ENCODE results near the gene NUDT19. TPM values are rescaled to one million over a fixed set of nuclear protein-coding genes. Genes with fewer than 3 reads are reported as not detected.

Gene NUDT19
- total RNA-seq (2014; rRNA removed; shearing (Covaris generic)) (3.5 and 3.9 TPM in 2 replicates), polyA plus RNA-seq (2016; fragmentation: Nextera tagmentation; extraction: Ambion mirVana) (2.1 and 2.4 TPM in 2 replicates)
- long read RNA-seq, partial matches to known transcripts: 0 of 3 reads
- long read RNA-seq, other reads (novel, unspliced or antisense): 1 of 3 reads

DNA sequence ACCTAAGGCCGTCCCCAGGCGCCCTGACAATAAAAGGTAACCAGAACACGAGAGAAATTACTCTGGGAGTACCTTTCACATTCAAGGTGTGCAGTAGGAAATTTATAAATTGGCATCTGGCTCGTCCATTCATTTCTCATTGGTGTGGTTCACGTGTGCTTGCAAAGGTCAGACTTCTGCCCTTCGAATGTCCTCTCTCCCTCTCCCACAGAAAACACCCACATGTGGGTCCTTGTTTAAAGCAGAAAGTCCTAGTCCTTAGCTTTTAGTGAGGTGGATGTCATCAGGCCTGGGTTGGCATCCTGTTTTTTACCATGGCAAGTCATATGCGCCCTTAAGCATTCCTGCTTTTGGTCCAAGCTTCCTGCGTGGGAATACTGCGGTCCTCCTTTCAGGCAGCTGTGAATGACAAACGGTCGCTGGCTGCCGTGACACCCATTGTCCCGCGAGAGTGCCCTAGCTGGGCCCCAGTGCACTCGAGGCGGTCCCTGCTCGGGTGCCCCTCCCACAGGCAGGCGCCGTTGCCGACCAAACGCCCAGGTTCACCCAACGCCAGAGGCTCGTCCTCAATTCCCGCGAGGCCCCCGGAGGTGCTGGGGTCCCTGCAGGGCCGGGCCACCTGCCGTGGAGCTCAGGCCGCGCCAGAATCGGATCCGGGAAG is at the start of gene NUDT19:
Gene NUDT19, plus strand, starts transcription at position 531 of the 661 bp plus-strand sequence. CDS start 140 bp downstream, outside the sequence.
- Histone ChIP-seq H3K79me2 (replicated peaks; ENCODE audit: insufficient read depth) (peaks cover 4% of the 10 kb centered on the region; the same call in 1 of the 2 replicates), H3K27ac (ENCODE audit: low read depth) (no peak within 1 kb of the TSS), H3K9me2 (ENCODE audit: insufficient read depth) (peaks cover 4% of the 10 kb centered on the region), H3K27me3 (ENCODE audit: insufficient read depth) (peaks cover 29% of the 10 kb centered on the region), H3K4me1 (ENCODE audit: insufficient read depth) (peaks cover 6% of the 10 kb centered on the region; the same call in 1 of the 2 replicates), H3K4me3 (peak within 1 kb of the TSS; percentile 58), H3K36me3 (ENCODE audit: insufficient read depth) (peaks cover 8% of the 10 kb centered on the region; the same call in 1 of the 2 replicates), H3K4me2 (peak within 1 kb of the TSS; percentile 78), H3F3A (replicated peaks; ENCODE audit: low read depth) (0 out of 2 replicates have a peak, but pooled peaks cover 4% of the 10 kb centered on the region), H4K20me1 (replicated peaks; ENCODE audit: insufficient read depth) (no peaks in the 10 kb centered on the region), H2AFZ (peak within 1 kb of the TSS; percentile 87)
- Mint-ChIP-seq H3K4me3 (peak within 1 kb of the TSS; percentile 69), H3K9me3 (peaks cover 8% of the 10 kb centered on the region; the same call in 2 of the 3 replicates), H3K27me3 (ENCODE audit: insufficient read depth, low read depth, poor library complexity) (peaks cover 15% of the 10 kb centered on the region), H3K36me3 (ENCODE audit: low read depth) (peaks cover 13% of the 10 kb centered on the region), H3K27ac (no peak within 1 kb of the TSS), H3K4me1 (peaks cover 9% of the 10 kb centered on the region)
- DNase-seq (ENCODE audit: low spot score) (no peak), ATAC-seq (peak; percentile 72)
- TF ChIP-seq, protein P1, sequence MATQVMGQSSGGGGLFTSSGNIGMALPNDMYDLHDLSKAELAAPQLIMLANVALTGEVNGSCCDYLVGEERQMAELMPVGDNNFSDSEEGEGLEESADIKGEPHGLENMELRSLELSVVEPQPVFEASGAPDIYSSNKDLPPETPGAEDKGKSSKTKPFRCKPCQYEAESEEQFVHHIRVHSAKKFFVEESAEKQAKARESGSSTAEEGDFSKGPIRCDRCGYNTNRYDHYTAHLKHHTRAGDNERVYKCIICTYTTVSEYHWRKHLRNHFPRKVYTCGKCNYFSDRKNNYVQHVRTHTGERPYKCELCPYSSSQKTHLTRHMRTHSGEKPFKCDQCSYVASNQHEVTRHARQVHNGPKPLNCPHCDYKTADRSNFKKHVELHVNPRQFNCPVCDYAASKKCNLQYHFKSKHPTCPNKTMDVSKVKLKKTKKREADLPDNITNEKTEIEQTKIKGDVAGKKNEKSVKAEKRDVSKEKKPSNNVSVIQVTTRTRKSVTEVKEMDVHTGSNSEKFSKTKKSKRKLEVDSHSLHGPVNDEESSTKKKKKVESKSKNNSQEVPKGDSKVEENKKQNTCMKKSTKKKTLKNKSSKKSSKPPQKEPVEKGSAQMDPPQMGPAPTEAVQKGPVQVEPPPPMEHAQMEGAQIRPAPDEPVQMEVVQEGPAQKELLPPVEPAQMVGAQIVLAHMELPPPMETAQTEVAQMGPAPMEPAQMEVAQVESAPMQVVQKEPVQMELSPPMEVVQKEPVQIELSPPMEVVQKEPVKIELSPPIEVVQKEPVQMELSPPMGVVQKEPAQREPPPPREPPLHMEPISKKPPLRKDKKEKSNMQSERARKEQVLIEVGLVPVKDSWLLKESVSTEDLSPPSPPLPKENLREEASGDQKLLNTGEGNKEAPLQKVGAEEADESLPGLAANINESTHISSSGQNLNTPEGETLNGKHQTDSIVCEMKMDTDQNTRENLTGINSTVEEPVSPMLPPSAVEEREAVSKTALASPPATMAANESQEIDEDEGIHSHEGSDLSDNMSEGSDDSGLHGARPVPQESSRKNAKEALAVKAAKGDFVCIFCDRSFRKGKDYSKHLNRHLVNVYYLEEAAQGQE (IDR thresholded peaks at IDR 0.05; ENCODE audit: unreplicated experiment): no peak

GRCh38 chr19:32642771-32643170 is 48.9 kb upstream of the NUDT19 start:
- Histone ChIP-seq H2AFZ (no peak overlapping the region), H3K27me3 (ENCODE audit: insufficient read depth) (no peaks in the 10 kb centered on the region), H3K9me2 (ENCODE audit: insufficient read depth) (no peaks in the 10 kb centered on the region), H3K36me3 (ENCODE audit: insufficient read depth) (peaks cover 22% of the 10 kb centered on the region), H3K27ac (ENCODE audit: low read depth) (no peak overlapping the region), H3K4me3 (no peak overlapping the region), H3K79me2 (replicated peaks; ENCODE audit: insufficient read depth) (no peaks in the 10 kb centered on the region), H4K20me1 (replicated peaks; ENCODE audit: insufficient read depth) (no peaks in the 10 kb centered on the region), H3K4me2 (no peak overlapping the region), H3K4me1 (ENCODE audit: insufficient read depth) (no peaks in the 10 kb centered on the region), H3F3A (replicated peaks; ENCODE audit: low read depth) (no peaks in the 10 kb centered on the region)
- H3K27ac Mint-ChIP-seq: no peak overlapping the region
- no peak for DNase-seq (ENCODE audit: low spot score)
- no peak for ATAC-seq
- H3K4me3 Mint-ChIP-seq: no peak overlapping the region
- H3K4me1 Mint-ChIP-seq: no peaks in the 10 kb centered on the region
- H3K9me3 Mint-ChIP-seq: no peaks in the 10 kb centered on the region
- H3K36me3 Mint-ChIP-seq (ENCODE audit: low read depth): peaks cover 69% of the 10 kb centered on the region
- H3K27me3 Mint-ChIP-seq (ENCODE audit: insufficient read depth, low read depth, poor library complexity): no peaks in the 10 kb centered on the region
- TF ChIP-seq ZNF114 (CRISPR knock-in tag; IDR thresholded peaks at IDR 0.05) (no peak), EZH2 (IDR thresholded peaks at IDR 0.05; ENCODE audit: low read depth, unreplicated experiment) (no peak), JUNB (IDR thresholded peaks at IDR 0.05; ENCODE audit: unreplicated experiment) (no peak), NANOG (IDR thresholded peaks at IDR 0.05; ENCODE audit: borderline replicate concordance) (no peak), CREB1 (CRISPR knock-in tag; IDR thresholded peaks at IDR 0.05; ENCODE audit: low read depth) (no peak), POLR2AphosphoS5 (IDR thresholded peaks at IDR 0.05; ENCODE audit: low read depth) (no peak), EZH2phosphoT487 (IDR thresholded peaks at IDR 0.05; ENCODE audit: unreplicated experiment) (no peak)
- TF ChIP-seq, protein P2, sequence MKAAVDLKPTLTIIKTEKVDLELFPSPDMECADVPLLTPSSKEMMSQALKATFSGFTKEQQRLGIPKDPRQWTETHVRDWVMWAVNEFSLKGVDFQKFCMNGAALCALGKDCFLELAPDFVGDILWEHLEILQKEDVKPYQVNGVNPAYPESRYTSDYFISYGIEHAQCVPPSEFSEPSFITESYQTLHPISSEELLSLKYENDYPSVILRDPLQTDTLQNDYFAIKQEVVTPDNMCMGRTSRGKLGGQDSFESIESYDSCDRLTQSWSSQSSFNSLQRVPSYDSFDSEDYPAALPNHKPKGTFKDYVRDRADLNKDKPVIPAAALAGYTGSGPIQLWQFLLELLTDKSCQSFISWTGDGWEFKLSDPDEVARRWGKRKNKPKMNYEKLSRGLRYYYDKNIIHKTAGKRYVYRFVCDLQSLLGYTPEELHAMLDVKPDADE (IDR thresholded peaks at IDR 0.05): no peak
- TF ChIP-seq, protein P3, sequence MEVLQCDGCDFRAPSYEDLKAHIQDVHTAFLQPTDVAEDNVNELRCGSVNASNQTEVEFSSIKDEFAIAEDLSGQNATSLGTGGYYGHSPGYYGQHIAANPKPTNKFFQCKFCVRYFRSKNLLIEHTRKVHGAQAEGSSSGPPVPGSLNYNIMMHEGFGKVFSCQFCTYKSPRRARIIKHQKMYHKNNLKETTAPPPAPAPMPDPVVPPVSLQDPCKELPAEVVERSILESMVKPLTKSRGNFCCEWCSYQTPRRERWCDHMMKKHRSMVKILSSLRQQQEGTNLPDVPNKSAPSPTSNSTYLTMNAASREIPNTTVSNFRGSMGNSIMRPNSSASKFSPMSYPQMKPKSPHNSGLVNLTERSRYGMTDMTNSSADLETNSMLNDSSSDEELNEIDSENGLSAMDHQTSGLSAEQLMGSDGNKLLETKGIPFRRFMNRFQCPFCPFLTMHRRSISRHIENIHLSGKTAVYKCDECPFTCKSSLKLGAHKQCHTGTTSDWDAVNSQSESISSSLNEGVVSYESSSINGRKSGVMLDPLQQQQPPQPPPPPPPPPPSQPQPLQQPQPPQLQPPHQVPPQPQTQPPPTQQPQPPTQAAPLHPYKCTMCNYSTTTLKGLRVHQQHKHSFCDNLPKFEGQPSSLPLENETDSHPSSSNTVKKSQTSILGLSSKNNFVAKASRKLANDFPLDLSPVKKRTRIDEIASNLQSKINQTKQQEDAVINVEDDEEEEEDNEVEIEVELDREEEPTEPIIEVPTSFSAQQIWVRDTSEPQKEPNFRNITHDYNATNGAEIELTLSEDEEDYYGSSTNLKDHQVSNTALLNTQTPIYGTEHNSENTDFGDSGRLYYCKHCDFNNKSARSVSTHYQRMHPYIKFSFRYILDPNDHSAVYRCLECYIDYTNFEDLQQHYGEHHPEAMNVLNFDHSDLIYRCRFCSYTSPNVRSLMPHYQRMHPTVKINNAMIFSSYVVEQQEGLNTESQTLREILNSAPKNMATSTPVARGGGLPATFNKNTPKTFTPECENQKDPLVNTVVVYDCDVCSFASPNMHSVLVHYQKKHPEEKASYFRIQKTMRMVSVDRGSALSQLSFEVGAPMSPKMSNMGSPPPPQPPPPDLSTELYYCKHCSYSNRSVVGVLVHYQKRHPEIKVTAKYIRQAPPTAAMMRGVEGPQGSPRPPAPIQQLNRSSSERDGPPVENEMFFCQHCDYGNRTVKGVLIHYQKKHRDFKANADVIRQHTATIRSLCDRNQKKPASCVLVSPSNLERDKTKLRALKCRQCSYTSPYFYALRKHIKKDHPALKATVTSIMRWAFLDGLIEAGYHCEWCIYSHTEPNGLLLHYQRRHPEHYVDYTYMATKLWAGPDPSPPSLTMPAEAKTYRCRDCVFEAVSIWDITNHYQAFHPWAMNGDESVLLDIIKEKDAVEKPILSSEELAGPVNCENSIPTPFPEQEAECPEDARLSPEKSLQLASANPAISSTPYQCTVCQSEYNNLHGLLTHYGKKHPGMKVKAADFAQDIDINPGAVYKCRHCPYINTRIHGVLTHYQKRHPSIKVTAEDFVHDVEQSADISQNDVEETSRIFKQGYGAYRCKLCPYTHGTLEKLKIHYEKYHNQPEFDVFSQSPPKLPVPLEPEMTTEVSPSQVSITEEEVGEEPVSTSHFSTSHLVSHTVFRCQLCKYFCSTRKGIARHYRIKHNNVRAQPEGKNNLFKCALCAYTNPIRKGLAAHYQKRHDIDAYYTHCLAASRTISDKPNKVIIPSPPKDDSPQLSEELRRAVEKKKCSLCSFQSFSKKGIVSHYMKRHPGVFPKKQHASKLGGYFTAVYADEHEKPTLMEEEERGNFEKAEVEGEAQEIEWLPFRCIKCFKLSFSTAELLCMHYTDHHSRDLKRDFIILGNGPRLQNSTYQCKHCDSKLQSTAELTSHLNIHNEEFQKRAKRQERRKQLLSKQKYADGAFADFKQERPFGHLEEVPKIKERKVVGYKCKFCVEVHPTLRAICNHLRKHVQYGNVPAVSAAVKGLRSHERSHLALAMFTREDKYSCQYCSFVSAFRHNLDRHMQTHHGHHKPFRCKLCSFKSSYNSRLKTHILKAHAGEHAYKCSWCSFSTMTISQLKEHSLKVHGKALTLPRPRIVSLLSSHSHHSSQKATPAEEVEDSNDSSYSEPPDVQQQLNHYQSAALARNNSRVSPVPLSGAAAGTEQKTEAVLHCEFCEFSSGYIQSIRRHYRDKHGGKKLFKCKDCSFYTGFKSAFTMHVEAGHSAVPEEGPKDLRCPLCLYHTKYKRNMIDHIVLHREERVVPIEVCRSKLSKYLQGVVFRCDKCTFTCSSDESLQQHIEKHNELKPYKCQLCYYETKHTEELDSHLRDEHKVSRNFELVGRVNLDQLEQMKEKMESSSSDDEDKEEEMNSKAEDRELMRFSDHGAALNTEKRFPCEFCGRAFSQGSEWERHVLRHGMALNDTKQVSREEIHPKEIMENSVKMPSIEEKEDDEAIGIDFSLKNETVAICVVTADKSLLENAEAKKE (CRISPR knock-in tag; IDR thresholded peaks at IDR 0.05): no peak

Measured in GM23338 (cell line).